Measurements from ENCODE around the gene NEUROG1.
"Not testable (repeated sequence)": the region's sequence is repeated elsewhere in the genome, so short reads cannot be mapped to it uniquely, and the experiment has no call there.

Gene NEUROG1

DNA sequence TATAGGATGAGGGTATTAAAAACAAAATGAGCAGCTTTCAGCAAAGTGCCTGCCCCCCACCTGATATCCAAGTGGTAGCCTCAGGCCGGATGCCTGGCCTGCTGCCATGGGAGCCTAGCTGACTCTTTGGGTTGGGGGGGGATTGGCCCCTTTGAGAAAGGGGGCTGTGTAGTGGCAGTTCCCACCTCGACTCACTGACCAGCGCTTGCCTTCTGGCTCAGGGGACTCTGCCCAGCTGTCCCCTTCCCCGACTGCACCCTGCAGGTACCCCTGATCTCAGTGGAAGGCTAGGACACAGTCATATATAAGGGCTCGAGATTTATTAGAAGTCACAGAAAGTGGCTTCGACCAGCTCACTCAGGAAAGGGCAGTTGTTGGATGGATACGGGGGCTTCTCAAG is 1.5 kb upstream of the NEUROG1 start:
- DNase-seq (ENCODE audit: low read depth) = no peak

DNA sequence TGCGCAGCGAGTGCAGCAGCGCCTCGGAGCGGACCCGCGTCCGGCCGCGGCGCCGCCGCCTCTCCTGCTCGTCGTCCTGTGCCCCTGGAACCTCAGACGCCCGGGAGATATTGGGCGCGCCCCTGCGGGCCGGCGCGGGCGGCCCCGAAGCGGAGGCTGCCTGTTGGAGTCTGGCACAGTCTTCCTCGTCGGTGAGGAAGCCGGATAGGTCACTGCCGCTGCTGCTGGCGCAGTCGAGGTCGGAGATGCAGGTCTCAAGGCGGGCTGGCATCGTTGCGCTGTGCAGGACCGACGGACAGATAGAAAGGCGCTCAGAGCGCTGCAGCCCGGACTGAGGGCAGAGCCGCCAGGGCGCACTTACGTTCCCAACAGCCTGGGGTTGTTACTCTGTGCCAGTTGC is 344 bp downstream of the NEUROG1 start:
- DNase-seq (ENCODE audit: low read depth) = no peak

DNA sequence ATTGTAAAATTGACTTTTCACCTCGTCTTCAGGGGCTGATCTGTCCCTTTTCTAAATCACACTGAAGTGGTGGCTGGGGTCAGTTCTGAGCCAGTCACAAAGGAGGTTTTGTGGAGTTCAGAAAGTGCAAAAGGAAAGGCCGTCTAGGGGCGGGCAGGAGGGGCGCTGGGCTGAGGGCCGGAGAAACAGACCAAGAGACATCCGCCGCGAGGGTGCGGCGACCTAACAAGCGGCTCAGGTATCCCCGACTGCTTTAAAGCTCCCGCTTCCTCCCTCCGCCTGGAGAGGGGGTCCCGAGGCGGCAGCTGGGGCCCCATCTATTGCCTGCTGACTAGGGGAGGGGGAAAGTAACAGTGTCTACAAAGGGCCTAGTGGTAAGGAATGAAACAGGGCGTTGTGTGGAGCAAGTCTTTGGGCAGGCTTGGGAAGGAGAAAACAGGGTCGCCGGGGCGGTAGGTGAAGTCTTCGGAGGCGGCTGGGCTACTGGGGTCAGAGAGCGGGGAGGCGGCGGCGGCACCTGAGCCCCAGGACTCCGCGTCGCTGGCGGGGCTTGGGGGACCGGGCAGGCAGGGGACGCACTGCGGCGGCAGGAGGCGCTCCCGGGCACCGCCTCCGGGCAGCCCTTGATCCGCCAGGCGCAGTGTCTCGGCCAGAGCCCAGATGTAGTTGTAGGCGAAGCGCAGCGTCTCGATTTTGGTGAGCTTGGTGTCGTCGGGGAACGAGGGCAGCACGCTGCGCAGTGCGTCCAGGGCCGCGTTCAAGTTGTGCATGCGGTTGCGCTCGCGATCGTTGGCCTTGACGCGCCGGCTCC is 950 bp downstream of the NEUROG1 start:
- DNase-seq (ENCODE audit: low read depth) = no peak

DNA sequence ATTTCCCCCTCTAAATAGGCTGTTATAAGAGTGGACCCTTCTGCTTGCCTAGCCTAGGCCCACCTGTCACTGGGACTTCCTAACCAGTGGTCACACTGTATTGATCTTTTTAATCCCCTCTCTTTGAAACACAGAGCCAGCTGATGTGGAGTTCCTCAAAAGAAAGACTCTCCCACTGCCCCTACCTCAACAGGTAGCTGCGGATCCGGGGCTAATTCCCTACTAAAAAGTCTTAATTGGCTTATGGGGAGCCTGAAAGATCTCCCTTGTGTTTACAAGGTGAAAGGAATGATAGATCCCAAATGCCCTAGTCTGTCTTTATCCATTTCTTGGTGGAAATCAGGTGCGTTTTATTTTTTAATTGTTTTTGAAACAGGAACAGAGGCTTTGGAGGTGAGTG is 2.0 kb downstream of the NEUROG1 start:
- DNase-seq (ENCODE audit: low read depth) = no peak

DNA sequence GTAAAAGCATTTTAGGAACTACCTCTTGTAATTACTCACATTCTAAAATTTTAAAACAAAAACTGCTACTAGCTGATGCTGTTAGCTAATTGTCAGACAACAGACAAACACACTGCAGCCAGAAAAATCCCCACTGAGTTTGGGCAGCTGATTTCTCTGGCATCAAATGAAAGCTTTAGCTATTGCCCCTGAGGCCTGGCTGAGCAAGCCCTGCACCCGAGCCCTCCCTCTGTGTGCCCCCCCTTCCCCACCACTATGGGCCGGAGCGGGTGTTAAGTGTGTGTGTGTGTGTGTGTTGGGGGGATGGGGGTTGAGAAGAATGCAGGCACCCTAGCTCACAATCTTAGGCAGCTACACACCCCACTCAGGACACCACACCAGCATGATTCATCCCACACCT is 2.4 kb downstream of the NEUROG1 start:
- no peak for DNase-seq (ENCODE audit: low read depth)

DNA sequence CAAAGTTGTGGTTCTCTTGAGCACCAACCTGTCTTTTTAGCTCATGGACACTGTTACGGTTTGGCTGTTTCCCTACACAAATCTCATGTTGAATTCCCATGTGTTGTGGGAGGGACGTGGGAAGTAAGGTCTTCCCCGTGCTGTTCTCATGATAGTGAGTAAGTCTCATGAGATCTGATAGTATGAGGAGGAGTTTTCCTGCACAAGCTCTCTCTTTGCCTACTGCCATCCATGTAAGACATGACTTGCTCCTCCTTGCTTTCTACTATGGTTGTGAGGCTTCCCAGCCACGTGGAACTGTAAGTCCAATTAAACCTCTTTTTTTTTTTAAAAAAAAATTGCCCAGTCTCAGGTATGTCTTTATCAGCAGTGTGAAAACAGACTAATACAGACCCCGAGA is 6.2 kb downstream of the NEUROG1 start:
- not testable (repeated sequence) for DNase-seq (ENCODE audit: low read depth)

DNA sequence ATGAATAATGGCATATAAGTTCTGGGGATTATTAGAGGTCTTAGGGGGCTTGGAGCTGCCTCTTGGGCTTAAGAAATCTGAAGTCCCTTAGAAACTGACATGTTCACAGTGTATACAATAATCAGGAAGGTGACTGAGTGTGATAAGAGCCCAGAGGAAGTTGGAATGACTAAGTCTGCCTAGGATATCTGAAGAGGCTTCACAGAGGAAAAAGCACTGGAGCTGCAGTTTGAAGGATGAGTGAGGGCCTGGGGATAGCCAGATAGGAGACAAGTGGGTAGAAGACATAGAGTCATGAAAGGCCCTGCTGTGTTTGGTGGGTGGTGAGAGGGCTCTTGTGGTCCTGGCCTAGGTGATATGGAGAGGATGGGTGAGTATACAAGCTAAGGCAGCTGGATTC is 8.8 kb downstream of the NEUROG1 start:
- no peak for DNase-seq (ENCODE audit: low read depth)

DNA sequence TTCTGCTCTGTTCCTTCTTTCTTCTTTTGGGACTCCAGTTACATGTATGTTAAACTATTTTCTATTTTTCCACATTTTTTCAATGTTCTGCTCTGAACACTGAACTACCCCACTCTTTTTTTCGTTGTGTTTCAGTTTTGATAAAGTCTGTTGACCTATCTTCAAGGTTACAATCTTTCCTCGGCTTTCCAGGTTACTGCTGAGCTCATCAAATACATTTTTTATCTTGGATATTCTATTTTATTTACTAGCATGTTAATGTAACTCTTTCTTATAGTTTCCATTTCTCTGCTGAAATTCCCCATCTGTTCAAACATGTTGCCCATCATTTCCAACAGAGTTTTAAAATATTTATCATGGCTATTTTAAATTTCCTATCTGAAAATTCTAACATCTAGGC is 13.8 kb downstream of the NEUROG1 start:
- DNase-seq (ENCODE audit: low read depth) = no peak

DNA sequence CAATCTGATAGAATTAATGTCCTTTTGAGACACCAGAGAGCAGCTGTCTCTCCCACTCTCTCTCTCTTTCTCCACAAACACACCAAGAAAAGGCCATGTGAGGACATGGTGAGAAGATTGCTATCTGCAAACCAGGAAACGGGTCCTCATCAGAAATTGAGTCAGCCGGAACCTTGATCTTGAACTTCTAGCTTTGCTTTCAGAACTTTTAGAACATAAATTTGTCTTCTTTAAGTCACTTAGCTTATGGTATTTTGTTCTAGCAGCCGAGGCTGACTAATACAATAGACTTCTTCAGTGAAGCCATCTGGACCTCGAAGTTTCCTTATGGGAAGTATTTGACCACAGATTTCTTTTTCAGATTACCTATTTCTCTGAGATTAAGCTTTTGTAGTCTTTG is 18.1 kb downstream of the NEUROG1 start:
- no peak for DNase-seq (ENCODE audit: low read depth)

DNA sequence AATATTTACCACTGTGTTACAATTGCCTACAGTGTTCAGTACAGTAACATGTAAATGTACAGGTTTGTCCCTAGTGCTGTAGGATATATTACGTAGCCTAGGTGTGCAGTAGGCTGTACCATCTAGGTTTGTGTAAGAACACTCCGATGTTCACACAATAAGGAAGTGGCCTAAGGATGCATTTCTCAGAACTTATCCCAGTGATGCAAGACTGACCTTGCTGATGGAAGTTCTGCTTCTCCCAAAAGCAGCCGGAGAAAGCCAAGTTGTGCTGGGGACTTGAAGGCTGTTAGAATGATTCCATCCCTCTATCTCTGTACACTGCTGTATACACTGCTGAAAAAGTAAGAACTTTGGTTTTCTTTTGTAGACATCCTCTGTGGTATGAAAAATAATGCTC is 21.6 kb downstream of the NEUROG1 start:
- DNase-seq (ENCODE audit: low read depth) = no peak

DNA sequence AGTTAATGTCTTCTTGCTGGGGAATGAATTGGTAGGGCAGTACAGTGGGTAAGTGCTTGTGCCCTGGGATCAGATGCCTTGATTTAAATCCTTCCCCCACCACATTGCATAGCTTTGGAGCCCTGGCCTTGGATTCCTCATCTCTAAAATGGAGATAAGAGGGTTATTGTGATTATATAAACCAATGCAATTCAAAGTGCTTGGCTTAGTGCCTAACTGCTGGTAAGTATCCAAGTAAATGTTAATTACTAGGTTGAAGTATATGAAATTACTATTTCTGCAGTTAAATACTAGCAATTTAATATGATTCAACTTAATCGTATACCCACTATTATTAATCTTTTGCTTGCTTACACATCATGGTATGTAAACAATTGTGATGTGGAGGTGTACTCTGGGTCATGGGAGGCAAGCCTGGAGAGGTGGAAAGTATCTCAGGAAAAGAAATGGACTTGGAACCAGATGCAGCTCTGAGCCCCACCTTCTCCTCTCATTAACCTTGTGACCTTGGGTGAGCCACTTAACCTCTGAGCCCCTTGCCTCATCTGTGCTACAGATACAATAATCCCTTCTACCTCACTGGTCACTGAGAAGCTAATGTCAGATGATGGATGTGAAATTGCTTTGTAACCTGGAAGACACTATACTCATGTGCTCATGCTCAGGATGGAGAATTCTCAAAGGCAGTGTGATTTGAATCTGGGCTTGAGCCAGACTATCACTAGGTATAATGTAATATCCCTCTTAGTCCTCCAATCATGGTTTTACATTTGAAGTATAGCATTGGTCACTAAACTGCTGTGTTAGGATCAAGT is 23.8 kb downstream of the NEUROG1 start:
- no peak for DNase-seq (ENCODE audit: low read depth)

DNA sequence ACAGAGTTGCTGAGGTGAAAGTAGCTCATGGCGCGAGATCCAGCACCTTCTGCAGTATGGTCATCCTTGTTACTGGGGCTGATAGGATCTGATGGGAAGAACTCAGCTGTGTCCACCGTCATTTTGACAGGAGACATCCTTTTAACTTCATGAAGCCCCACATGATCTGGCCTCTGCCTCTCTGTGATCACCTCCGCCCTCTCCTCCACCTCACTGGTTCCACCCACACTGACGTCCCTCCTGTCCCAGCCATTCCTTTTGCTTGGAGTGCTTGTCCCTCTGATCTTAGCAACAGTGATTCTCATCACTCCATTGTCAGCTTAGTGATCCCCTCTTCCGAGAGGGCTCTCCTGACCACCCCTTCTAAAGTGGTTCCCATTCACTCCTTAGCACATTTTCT is 25.8 kb downstream of the NEUROG1 start:
- DNase-seq (ENCODE audit: low read depth) = no peak

DNA sequence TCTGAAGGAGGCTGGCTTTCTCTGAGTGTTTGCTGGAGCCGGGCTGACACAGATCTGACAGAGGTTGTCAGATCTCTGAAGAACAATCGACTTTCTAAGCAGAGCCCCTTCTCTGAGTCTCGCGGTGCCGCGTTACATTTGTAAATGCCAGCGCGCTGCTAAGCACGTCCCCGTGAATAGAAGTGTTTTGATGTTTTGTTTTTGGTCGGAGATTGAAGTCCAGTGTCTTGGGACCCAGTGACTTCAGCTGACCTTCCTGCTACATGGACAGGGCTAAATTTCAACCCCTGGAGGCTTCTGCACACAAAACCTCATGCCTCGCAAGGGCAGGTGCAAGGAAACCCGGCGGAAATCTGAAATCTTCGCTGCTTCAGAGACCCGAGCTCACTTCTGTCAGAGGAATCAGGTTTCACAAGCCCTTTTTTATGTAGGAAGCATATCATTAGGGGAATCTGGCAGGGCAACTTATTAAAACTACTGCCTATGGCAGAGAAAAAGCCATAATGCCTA is 27.2 kb downstream of the NEUROG1 start:
- DNase-seq (ENCODE audit: low read depth) = no peak

DNA sequence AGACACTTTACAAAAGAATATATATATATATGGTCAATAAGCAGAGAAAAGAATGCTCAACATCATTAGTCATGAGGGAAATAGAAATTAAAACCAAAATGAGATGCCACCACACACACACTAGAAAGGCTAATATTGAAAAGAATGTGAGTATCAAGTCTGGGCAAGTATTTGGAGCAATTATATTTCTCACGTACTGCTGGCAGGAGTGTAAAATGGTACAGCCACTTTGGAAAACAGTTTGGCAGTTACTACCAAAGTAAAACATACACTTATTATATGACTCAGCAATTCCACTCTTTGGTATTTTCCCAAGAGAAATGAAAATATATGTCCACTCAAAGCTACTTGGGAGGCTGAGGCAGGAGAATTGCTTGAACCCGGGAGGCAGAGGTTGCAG is 29.8 kb downstream of the NEUROG1 start:
- no peak for DNase-seq (ENCODE audit: low read depth)

DNA sequence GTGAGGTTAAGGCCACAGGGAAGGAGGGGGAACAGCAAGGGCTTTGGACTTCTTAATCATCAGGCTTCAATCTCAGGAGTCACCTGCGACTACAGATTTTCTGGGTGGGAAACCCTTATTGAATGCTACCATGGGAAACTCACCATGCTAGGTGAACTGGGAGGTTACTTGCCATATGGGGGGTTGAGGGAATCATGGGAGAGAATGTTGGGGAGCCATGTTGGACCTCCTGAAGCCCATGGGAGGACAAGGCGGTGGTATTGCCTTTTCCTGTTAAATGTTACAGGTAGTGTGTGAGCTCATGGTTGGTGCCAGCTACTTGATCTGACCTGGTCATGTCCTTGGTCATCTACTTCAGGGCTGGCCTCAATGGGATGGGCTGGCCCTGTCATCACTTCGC is 31.4 kb downstream of the NEUROG1 start:
- DNase-seq (ENCODE audit: low read depth) = no peak

DNA sequence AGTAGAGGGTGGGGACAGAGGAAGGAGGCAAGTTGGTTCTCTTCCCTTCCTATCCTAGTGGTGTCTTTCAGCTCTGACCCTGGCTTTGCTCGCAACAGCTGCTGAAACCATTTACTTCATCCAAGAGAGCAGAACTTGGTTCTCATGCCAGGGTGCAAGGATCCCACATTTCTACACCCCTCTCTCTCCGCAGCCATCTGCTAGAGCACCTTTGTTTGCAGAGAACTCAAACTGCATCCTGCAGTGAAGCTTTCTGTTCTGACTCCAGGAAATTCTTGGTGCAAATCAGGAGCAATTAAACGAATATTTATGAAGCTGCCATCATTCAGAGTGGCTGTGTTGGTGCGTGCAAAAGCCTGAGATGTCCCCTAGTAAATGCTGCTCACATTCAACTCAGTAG is 31.9 kb downstream of the NEUROG1 start:
- DNase-seq (ENCODE audit: low read depth) = no peak

DNA sequence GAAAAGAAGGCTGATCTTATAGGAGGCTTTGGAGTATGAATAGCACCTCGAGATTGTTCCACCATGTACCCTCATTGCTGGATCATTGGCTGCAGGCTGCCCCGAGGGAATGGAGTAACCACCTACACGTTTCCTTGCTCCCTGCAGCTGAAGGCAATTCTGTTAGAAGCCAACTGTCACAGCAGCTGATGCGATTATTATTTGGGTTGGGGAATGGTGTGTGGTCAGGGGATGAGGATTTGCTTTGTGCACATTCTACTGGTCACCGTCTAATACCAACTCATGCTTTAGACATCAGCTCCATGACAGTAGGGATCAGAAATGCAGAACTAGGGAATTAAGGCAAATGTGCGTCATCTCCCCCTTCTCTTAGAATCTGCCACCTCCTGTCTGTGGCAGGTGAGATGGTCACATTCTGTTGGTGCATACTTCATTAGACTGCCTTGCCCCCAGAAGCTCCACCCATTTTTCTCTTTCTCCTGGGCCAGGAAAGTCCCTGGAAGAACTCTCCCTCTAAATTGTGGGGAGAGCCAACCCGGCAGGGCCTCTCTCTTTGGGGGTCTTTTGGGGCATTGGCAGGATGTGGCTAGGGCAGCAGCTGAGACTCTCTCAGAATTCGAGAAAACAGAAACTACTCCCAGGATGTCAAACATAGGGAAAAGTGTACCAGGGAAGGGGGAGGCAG is 32.8 kb downstream of the NEUROG1 start:
- no peak for DNase-seq (ENCODE audit: low read depth)

DNA sequence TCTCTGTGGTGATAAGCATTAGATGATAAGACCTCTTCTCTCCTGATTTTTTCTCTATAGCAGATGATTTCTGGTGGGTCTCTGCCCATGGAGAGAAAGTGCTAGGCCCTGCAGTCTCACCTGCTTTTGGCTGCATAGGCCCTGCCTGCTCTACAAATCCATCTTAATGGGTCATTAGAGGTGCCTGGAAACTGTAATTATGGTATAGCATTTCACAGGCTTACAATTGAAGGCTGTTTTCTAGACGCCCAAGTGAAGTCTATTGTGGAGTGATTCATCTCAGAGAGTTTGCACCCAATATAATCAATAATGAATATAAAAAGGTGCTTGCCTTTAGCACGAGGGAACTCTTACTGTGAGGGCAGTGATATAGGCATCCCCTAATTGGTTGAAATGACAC is 33.8 kb downstream of the NEUROG1 start:
- no peak for DNase-seq (ENCODE audit: low read depth)

DNA sequence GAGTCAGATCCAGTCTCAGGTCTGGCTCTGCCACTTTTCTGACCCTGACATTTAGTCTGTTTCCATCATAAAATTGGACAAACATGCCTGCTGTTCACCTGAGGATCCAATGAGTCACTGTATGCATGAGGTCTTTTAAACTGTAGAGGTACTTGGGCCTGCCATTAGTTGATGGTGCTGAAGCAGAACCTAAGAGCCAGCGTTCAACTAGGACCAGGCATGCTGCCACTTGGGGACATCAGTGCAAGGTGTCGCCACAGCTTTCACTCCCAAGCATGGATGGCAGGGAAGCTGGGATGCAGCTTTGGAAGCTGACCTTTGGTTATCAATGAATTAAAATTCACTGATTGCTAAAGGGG is 37.1 kb downstream of the NEUROG1 start:
- DNase-seq (ENCODE audit: low read depth) = no peak

DNA sequence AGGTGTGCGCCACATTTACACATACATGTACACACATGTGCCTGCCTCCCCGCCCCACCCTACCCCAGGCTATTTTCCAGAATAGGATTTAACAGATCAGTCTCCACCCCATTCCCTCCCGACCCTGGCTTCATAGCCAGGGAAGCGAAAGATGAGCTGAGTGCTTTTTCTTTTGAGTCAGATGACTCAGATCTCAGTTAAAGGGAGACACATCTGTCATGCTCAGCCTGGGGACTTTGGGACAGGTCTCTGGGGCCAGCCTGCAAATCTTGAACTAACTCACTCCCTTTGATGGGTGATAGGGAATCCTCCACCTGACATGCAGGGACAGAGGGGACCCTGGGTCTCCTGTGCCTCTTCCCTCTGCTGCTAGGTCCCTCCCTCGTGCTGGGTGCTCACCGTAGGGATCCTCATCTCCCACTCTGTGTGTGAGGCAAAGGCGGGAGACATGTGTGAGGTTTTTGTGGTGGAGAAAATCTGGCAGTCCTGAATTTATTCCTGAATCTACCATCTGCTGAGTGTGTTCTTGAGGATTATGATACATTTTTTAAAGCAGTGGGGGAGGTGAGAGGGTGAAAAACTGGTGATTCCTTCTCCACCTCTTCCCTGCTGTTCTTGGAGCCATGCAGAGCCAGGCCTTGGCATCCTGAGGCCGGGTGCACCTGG is 37.7 kb downstream of the NEUROG1 start:
- no peak for DNase-seq (ENCODE audit: low read depth)

DNA sequence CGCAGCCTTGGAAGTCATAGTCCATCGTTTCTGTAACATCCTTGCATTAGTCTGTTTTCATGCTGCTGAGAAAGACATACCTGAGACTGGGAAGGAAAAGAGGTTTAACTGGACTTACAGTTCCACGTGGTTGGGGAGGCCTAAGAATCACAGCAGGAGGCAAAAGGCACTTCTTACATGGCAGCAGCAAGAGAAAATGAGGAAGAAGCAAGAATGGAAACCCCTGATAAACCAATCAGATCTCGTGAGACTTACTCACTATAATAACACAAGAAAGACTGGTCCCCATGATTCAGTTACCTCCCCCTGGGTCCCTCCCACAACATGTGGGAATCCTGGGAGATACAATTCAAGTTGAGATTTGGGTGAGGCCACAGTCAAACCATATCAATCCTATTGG is 40.2 kb downstream of the NEUROG1 start:
- not testable (repeated sequence) for DNase-seq (ENCODE audit: low read depth)

DNA sequence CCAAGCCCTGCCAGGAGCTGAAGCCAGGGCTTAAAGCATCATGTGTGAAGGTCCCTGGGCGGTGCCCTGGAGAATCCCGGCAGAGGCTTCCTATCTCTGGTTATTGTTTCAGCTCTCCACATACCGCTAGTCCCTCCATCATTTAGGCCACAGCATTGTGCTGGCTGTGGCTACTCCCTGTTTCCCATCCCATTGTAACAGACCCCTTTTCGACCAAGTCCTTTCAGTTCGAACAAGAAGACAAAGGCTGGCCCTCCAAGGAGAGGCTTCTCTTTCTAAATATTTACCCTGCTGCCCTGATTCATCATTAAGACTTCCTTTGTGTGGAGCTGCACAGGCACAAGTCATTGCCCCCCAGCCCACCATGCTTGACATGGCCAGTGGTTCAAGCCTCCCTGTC is 41.6 kb downstream of the NEUROG1 start:
- DNase-seq (ENCODE audit: low read depth) = no peak
